Stimulated activated CD4-positive, alpha-beta T cell treated with anti-CD3 and anti-CD28 coated beads, Interleukin-12 subunit alpha, Interleukin-12 subunit beta, amount 100 ng/mL, for 4 hours (primary cell): ENCODE results near the gene DMBT1.

Experiments used
- DNase-seq: peaks from one replicate; pipeline ENCODE4 v3.0.0-alpha.2; 2020

The DMBT1 gene

GRCh38 chr10:122648599-122649428, 88.3 kb downstream of the DMBT1 start:
- peak; percentile 5 for DNase-seq

- no peak for DNase-seq
These were observed 89.3 kb downstream of the DMBT1 start for GRCh38 chr10:122649903-122650302.

GRCh38 chr10:122650331-122650730, 89.8 kb downstream of the DMBT1 start:
- DNase-seq: no peak

- no peak for DNase-seq
These were observed 95.2 kb downstream of the DMBT1 start for GRCh38 chr10:122655524-122656307.

GRCh38 chr10:122656308-122656705, 95.8 kb downstream of the DMBT1 start:
- DNase-seq: no peak

- no peak for DNase-seq
These were observed 96.2 kb downstream of the DMBT1 start for GRCh38 chr10:122656741-122657140.

GRCh38 chr10:122657255-122657654, 96.7 kb downstream of the DMBT1 start:
- DNase-seq: no peak

- no peak for DNase-seq
These were observed 97.2 kb downstream of the DMBT1 start for GRCh38 chr10:122657729-122658128.

GRCh38 chr10:122658356-122659049, 97.9 kb downstream of the DMBT1 start:
- DNase-seq: no peak

- no peak for DNase-seq
These were observed 98.6 kb downstream of the DMBT1 start for GRCh38 chr10:122659126-122659525.

GRCh38 chr10:122659651-122660050, 99.1 kb downstream of the DMBT1 start:
- no peak for DNase-seq

- DNase-seq: no peak
These were observed 100.1 kb downstream of the DMBT1 start for GRCh38 chr10:122660696-122661095.

- DNase-seq: no peak
These were observed 101.7 kb downstream of the DMBT1 start for GRCh38 chr10:122662231-122662630.

GRCh38 chr10:122663516-122664130, 103.1 kb downstream of the DMBT1 start:
- no peak for DNase-seq

- no peak for DNase-seq
These were observed 103.9 kb downstream of the DMBT1 start for GRCh38 chr10:122664501-122664900.

GRCh38 chr10:122665329-122665860, 104.8 kb downstream of the DMBT1 start:
- no peak for DNase-seq

GRCh38 chr10:122665946-122666345, 105.4 kb downstream of the DMBT1 start:
- no peak for DNase-seq

- no peak for DNase-seq
These were observed 108.5 kb downstream of the DMBT1 start for GRCh38 chr10:122669045-122669444.

- DNase-seq: no peak
These were observed 109.3 kb downstream of the DMBT1 start for GRCh38 chr10:122669842-122670241.

GRCh38 chr10:122671355-122671754, 110.8 kb downstream of the DMBT1 start:
- DNase-seq: no peak

GRCh38 chr10:122672655-122673054, 112.1 kb downstream of the DMBT1 start:
- no peak for DNase-seq

- no peak for DNase-seq
These were observed 112.7 kb downstream of the DMBT1 start for GRCh38 chr10:122673269-122673668.

- no peak for DNase-seq
These were observed 113.2 kb downstream of the DMBT1 start for GRCh38 chr10:122673731-122674130.
